ENCODE measurements around the gene RBPMS2. TPM values are rescaled to one million over a fixed set of nuclear protein-coding genes. Genes with fewer than 3 reads are reported as not detected.
A peak's percentile ranks its signal among the peaks of the same experiment; 100 is the strongest.

Gene RBPMS2
- total RNA-seq, 1 donor: 0.09 TPM

GRCh38 chr15:64696481-64696880 lies 78.9 kb downstream of the RBPMS2 start:
- no peak for DNase-seq (ENCODE audit: low read depth)
- TF ChIP-seq, protein P1, sequence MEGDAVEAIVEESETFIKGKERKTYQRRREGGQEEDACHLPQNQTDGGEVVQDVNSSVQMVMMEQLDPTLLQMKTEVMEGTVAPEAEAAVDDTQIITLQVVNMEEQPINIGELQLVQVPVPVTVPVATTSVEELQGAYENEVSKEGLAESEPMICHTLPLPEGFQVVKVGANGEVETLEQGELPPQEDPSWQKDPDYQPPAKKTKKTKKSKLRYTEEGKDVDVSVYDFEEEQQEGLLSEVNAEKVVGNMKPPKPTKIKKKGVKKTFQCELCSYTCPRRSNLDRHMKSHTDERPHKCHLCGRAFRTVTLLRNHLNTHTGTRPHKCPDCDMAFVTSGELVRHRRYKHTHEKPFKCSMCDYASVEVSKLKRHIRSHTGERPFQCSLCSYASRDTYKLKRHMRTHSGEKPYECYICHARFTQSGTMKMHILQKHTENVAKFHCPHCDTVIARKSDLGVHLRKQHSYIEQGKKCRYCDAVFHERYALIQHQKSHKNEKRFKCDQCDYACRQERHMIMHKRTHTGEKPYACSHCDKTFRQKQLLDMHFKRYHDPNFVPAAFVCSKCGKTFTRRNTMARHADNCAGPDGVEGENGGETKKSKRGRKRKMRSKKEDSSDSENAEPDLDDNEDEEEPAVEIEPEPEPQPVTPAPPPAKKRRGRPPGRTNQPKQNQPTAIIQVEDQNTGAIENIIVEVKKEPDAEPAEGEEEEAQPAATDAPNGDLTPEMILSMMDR (IDR thresholded peaks at IDR 0.05; ENCODE audit: insufficient read depth, low read length): no peak
- H3K4me3 ChIP-seq (ENCODE audit: low read depth, low read length): no peak overlapping the region

GRCh38 chr15:64695561-64695992 lies 79.8 kb downstream of the RBPMS2 start:
- TF ChIP-seq, protein P1 (IDR thresholded peaks at IDR 0.05; ENCODE audit: insufficient read depth, low read length): no peak
- no peak overlapping the region for H3K4me3 ChIP-seq (ENCODE audit: low read depth, low read length)
- DNase-seq (ENCODE audit: low read depth): no peak

DNA sequence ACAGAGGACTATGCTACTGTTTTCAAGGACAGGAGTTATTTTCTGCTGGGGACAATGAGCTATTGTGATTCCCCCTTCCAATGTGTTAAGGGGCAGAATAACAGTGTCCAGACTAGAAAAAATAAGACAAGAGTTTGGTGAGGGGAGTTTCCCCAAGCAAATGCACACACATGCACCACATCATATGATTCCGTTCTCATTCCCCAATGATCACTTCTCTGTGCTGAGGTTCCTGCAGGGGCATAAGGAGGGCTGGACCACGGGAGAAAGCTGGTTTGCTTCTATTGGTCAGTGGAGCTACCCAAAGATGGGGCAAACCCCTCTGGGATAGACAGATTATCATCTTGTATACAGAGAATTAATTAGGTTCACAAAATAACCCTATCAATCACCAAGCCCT lies 80.6 kb downstream of the RBPMS2 start:
- DNase-seq (ENCODE audit: low read depth): no peak
- no peak overlapping the region for H3K4me3 ChIP-seq (ENCODE audit: low read depth, low read length)
- TF ChIP-seq, protein P1 (IDR thresholded peaks at IDR 0.05; ENCODE audit: insufficient read depth, low read length): no peak

DNA sequence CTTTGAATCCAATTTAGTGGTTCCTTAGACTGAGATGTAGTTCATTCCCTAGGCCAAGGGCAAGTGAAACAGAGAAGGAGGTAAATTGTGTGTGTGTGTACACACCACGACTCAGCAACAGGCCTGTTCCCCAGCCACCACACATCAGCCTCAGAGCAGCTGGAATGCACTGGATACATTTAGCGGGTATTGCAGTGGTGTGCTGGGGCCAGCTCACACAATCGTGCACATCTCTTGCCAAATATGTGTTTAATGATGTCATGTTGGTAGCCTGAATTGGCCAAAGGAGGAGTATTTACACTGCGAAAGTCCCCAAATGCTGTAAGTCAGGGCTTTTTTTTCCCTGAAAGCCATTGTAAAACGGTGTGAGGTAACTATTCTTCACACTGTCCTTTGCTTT lies 82.3 kb downstream of the RBPMS2 start:
- H3K4me3 ChIP-seq (ENCODE audit: low read depth, low read length): no peak overlapping the region
- TF ChIP-seq, protein P1 (IDR thresholded peaks at IDR 0.05; ENCODE audit: insufficient read depth, low read length): no peak
- DNase-seq (ENCODE audit: low read depth): peak; percentile 94

GRCh38 chr15:64691896-64692565 lies 83.4 kb downstream of the RBPMS2 start:
- no peak overlapping the region for H3K4me3 ChIP-seq (ENCODE audit: low read depth, low read length)
- TF ChIP-seq, protein P1 (IDR thresholded peaks at IDR 0.05; ENCODE audit: insufficient read depth, low read length): no peak
- DNase-seq (ENCODE audit: low read depth): no peak

DNA sequence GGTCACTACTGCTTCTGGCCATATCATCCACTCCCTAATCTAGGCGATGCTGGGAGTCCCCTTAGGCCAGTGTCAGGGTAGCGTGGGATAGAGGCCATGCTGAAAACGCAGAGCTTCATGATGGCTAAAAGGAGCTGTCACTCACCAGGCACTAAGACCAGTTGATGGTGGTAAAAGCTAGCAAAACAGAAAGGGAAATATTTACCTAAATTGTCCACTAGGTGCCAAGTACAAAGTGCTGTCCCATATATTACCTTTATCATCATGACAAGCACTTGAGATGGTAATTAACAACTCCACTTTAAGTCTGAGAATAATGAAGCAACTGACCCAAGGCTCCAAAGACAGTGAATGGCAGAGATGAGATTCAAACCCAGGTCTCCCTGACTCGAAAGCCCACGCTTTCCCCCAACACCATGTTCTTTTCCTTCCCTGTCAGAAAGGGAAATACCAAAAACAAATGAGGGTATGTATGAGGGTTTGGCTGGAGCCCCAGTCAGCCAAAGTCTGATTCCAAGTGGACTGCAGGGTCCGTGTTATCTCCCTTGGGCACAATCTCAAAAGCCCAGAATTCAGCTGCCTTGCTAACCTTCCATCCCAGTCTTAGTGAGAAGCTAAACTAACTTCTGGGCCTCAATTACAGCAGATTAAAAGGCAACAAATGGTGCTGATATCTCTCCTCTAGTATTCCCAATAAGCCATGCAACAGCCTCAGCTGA lies 84.7 kb downstream of the RBPMS2 start:
- no peak overlapping the region for H3K4me3 ChIP-seq (ENCODE audit: low read depth, low read length)
- TF ChIP-seq, protein P1 (IDR thresholded peaks at IDR 0.05; ENCODE audit: insufficient read depth, low read length): peak; percentile 26
- peak; percentile 54 for DNase-seq (ENCODE audit: low read depth)

Data from fibroblast of the aortic adventitia (primary cell).